GM10266 (cell line): Measurements from ENCODE around the gene MUC12.
"Not testable (repeated sequence)": the region's sequence is repeated elsewhere in the genome, so short reads cannot be mapped to it uniquely, and the experiment has no call there.

Experiments used
- DNase-seq: peaks from one replicate; pipeline ENCODE4 v3.0.0; 2012; ENCODE audit errors: extremely low spot score
- TF ChIP-seq, protein P1 (sequence below): IDR thresholded peaks from 2 replicates; pipeline ENCODE4 v1.5.1; 2012; ENCODE audit warnings: mild to moderate bottlenecking, low read depth; ENCODE audit not compliant: control insufficient read depth, insufficient read depth; ENCODE audit errors: missing control alignments

MUC12 gene

DNA sequence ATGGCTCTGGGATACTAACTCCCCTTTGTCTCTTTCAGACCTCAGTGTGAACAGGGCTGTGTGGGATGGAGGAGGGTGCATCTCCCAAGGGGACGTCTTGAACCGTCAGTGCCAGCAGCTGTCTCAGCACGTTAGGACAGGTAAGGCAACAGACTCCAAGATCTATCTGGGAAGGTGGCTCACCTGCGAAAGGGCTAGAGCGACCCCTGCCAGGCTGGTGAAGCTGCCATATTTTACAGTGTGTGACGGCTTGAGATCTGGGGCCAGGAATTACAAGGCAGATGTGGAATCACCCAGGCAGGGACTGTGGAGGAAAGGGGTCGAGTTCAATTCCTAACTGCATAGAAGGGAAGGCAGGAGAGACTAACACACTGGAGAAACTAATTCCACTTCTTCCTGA, 61.7 kb downstream of the MUC12 start:
- TF ChIP-seq, protein P1, sequence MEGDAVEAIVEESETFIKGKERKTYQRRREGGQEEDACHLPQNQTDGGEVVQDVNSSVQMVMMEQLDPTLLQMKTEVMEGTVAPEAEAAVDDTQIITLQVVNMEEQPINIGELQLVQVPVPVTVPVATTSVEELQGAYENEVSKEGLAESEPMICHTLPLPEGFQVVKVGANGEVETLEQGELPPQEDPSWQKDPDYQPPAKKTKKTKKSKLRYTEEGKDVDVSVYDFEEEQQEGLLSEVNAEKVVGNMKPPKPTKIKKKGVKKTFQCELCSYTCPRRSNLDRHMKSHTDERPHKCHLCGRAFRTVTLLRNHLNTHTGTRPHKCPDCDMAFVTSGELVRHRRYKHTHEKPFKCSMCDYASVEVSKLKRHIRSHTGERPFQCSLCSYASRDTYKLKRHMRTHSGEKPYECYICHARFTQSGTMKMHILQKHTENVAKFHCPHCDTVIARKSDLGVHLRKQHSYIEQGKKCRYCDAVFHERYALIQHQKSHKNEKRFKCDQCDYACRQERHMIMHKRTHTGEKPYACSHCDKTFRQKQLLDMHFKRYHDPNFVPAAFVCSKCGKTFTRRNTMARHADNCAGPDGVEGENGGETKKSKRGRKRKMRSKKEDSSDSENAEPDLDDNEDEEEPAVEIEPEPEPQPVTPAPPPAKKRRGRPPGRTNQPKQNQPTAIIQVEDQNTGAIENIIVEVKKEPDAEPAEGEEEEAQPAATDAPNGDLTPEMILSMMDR = peak; percentile 38
- no peak for DNase-seq

DNA sequence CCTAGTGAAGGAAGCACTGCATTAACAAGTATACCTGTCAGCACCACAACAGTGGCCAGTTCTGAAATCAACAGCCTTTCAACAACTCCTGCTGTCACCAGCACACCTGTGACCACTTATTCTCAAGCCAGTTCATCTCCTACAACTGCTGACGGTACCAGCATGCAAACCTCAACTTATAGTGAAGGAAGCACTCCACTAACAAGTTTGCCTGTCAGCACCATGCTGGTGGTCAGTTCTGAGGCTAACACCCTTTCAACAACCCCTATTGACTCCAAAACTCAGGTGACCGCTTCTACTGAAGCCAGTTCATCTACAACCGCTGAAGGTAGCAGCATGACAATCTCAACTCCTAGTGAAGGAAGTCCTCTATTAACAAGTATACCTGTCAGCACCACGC, 66.6 kb downstream of the MUC12 start:
- TF ChIP-seq, protein P1 = no peak
- no peak for DNase-seq

DNA sequence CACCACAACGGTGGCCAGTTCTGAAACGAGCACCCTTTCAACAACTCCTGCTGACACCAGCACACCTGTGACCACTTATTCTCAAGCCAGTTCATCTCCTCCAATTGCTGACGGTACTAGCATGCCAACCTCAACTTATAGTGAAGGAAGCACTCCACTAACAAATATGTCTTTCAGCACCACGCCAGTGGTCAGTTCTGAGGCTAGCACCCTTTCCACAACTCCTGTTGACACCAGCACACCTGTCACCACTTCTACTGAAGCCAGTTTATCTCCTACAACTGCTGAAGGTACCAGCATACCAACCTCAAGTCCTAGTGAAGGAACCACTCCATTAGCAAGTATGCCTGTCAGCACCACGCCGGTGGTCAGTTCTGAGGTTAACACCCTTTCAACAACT, 71.9 kb downstream of the MUC12 start:
- DNase-seq = not testable (repeated sequence)

DNA sequence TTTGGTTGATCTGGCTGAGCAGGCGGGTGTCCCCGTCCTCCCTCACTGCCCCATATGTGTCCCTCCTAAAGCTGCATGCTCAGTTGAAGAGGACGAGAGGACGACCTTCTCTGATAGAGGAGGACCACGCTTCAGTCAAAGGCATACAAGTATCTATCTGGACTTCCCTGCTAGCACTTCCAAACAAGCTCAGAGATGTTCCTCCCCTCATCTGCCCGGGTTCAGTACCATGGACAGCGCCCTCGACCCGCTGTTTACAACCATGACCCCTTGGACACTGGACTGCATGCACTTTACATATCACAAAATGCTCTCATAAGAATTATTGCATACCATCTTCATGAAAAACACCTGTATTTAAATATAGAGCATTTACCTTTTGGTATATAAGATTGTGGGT, 89.0 kb downstream of the MUC12 start:
- TF ChIP-seq, protein P1 = no peak
- peak; percentile 46 for DNase-seq

DNA sequence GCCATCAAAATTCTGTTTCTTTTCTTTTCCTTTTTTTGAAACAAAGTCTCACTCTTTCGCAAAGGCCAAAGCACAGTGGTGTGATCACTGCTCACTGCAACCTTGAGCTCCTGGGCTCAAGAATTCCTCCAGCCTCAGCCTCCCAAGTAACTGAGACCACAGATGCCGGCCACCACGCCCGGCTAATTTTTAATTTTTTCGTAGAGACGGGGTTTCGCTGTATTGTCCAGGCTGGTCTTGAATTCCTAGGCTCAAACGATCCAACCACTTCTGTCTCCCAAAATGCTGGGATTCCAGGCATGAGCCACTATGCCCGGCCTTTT, 90.2 kb downstream of the MUC12 start:
- TF ChIP-seq, protein P1 = no peak
- DNase-seq = no peak

DNA sequence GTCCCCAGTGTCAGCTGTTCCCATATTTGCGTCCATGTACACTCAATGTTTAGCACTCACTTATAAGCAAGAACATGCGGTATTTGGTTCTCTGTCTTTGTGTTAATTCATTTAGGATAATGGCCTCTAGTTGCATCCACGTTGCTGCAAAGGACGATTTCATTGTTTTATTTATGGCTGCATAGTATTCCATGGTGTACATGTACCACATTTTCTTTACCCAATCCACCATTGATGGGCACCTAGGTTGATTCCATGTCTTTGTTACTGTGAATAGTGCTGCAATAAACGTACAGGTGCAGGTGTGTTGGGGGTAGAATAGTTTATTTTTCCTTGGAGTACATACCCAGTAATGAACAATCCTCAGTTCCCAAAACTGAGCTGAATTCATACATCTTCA, 91.6 kb downstream of the MUC12 start:
- no peak for DNase-seq
- TF ChIP-seq, protein P1 = no peak

DNA sequence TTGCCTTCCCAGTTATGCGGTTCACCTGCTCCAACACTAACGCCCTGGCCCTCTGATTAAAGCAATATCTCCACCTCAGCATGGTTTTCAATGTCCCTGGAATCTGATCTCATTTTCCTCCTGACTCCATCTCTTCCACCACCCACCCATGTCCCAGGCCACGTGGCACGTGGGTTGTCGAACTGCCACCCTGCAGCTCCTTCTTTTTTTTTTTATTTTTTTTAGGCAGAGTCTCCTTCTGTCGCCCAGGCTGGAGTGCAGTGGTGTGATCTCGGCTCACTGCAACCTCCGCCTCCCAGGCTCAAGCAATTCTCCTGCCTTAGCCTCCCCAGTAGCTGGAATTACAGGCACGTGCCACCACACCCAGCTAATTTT, 94.8 kb downstream of the MUC12 start:
- DNase-seq = not testable (repeated sequence)

DNA sequence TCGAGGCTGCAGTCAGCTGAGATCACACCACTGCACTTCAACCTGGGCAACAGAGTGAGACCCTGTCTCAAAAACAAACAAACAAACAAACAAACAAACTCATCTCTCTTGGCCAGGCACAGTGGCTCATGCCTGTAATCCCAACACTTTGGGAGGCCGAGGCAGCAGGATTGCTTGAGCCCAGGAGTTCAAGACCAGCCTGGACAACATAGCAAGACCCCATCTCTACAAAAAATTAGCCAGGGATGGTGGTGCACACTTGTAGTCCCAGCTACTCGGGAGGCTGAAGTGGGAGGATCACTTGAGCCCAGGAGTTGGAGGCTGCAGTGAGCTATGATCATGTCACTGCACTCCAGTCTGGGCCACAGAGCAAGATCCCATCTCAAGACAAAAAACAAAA, 95.8 kb downstream of the MUC12 start:
- DNase-seq = not testable (repeated sequence)

DNA sequence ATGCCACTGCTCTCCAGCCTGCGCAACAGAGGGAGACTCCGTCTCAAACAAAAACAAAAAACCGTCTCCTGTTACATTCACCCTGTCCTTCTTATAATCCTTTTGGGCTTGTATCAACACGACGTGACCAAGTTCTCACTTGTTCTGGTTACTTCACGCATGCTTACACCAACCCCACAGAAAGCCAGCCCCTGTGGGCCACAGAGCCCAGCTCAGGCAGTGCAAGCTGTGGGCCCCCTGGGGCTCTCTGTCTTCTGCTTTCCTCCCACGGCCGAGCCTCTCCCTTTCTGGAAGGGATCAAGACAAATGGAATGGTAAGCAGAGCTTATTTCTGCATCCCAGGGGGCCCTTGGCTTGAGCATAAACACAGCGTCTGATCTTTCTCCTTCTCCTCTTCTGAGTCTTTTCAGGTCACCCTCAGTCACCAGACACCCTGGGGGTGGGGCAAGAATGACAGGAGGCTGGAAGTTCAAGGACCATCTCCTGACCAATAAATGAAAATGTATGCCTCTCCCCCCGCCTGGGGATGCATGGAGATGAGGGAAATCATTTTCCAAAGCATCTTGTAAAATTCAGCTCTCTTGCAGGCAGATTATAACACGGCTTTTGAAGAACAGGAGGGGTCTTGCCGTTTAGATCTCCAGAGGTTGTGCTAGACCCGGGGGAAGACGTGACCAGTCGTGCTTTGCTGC, 96.9 kb downstream of the MUC12 start:
- TF ChIP-seq, protein P1 = no peak
- DNase-seq = no peak
